HG02852 (cell line): Measurements from ENCODE around the gene LGALS3.
A peak's percentile ranks its signal among the peaks of the same experiment; 100 is the strongest.

Experiments used
- ATAC-seq: cut with Tn5 transposase; IDR thresholded peaks from one replicate; pipeline ENCODE4 v1.9.1; 2021; ENCODE audit warnings: mild to moderate bottlenecking, moderate library complexity; ENCODE audit not compliant: unreplicated experiment

LGALS3 gene

DNA sequence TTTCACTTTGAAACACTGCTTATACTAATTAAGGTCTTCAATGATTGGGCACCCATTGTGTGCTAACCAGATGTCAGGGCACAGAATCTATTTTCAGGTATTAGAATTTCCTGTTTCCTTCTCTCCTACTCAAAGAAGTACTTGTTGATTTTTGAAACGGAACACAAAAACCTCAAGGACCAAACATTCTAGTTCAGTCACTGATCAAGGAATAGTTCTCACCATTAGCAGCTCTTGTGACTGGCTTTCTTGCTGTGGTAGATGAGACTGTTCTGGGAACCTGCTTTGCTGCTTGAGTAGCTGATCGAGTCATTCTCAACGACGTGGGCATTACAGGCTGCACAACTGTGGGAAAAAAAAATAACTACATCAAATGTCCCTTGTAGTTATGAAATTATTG lies 51.4 kb downstream of the LGALS3 start:
- peak; percentile 82 for ATAC-seq

- ATAC-seq, result no peak
Observed at GRCh38 chr14:55188686-55189295, 59.7 kb downstream of the LGALS3 start.

GRCh38 chr14:55190906-55191202 lies 61.8 kb downstream of the LGALS3 start:
- no peak for ATAC-seq

GRCh38 chr14:55191203-55192053 lies 62.4 kb downstream of the LGALS3 start, which contains the start of gene DLGAP5:
Gene DLGAP5, minus strand, starts transcription at chr14:55191585. Its CDS starts 2,406 bp downstream, at chr14:55189179.
- peak; percentile 99 for ATAC-seq

GRCh38 chr14:55192054-55192621 lies 63.1 kb downstream of the LGALS3 start:
- no peak for ATAC-seq

- ATAC-seq, result no peak
Observed at GRCh38 chr14:55194656-55195355, 65.8 kb downstream of the LGALS3 start.
